Left lung (tissue), 10 donors: Measurements from ENCODE around the gene KPNA2. TPM values are rescaled to one million over a fixed set of nuclear protein-coding genes. Genes with fewer than 3 reads are reported as not detected.

Experiments used
- ATAC-seq: fragments of 200-7000 bp; cut with Tn5 transposase; one replicate; pipeline ENCODE4 v1.9.1; 2020; ENCODE audit warnings: moderate library complexity
- DNase-seq, 4 donors: peaks; one replicate each; pipeline ENCODE4 v3.0.0-alpha.2; 2013 to 2020
- H3K27ac ChIP-seq, 2 donors: fragments of 200-600 bp; sonication (generic) in 1 of 2; one replicate each; pipeline versions ENCODE4 v1.5.0 to v1.8.0; 2020 to 2021
- H3K27me3 ChIP-seq, 2 donors: fragments of 200-600 bp; sonication (generic) in 1 of 2; one replicate each; pipeline versions ENCODE4 v1.5.0 to v1.8.0; 2020 to 2021
- H3K36me3 ChIP-seq, 2 donors: fragments of 200-600 bp; sonication (generic) in 1 of 2; one replicate each; pipeline versions ENCODE4 v1.5.0 to v1.8.0; 2020 to 2021
- H3K4me1 ChIP-seq, 2 donors: fragments of 200-600 bp; one replicate each; pipeline ENCODE4 v1.8.0; 2021
- H3K4me3 ChIP-seq, 2 donors: fragments of 200-600 bp; sonication (generic) in 1 of 2; one replicate each; pipeline versions ENCODE4 v1.5.0 to v1.8.0; 2020 to 2021; ENCODE audit warnings: mild to moderate bottlenecking in 1 of 2
- H3K9me3 ChIP-seq, 2 donors: fragments of 200-600 bp; sonication (generic) in 1 of 2; one replicate each; pipeline versions ENCODE4 v1.5.0 to v1.8.0; 2020 to 2021
- CTCF ChIP-seq, 2 donors: fragments of 200-600 bp; sonication (generic) in 1 of 2; IDR thresholded peaks; one replicate each; pipeline versions ENCODE4 v1.5.0 to v1.8.0; 2021; ENCODE audit warnings: antibody characterized with exemption in 2 of 2
- intact Hi-C, 2 donors: fragments of 100-400 bp; cut with DNase I; formaldehyde crosslinking; loops; one replicate each; pipeline versions ENCODE4 v1.11.2 to v1.14.2; 2022
- polyA plus RNA-seq, 6 donors: library from polyadenylated mRNA; unstranded; fragments of 120-200 nt; gene quantifications; one replicate each; pipeline ENCODE4 v1.2.1, GENCODE V29; 2013; ENCODE audit not compliant: insufficient read length in 6 of 6
- total RNA-seq, 2 donors: library from RNA; stranded (reverse); fragmentation: NEBNext Ultra II Directional; extraction: Animal tissue kit (Norgen Biotek cat#: 25700); gene quantifications; one replicate each; pipeline ENCODE4 v1.2.1, GENCODE V29; 2021
- donor health status: DM: no; HTN: yes; CAD: no.
- donor health status: DM: no; HTN: no; CAD: no.

KPNA2 gene
- total and polyA plus RNA-seq, 8 donors = 41.1 to 151 (median 72.3) TPM

- intact Hi-C loops = no loop called here
- Histone ChIP-seq H3K4me1 (peaks cover 9 to 25% of the 10 kb centered on the region in 2 donors), H3K27me3 (peaks cover 0 to 25% of the 10 kb centered on the region in 2 donors), H3K9me3 (no peaks in the 10 kb centered on the region), H3K4me3 (no peak overlapping the region), H3K27ac (no peak overlapping the region), H3K36me3 (no peaks in the 10 kb centered on the region)
- ATAC-seq = no peak
- DNase-seq = no peak
- no peak for TF ChIP-seq CTCF (IDR thresholded peaks at IDR 0.05)
Measured at GRCh38 chr17:67998466-67998865, 37.1 kb upstream of the KPNA2 start.

- ATAC-seq (peak; percentile 30), DNase-seq (no peak)
- TF ChIP-seq CTCF (IDR thresholded peaks at IDR 0.05) = no peak
- peaks cover 9 to 24% of the 10 kb centered on the region in 2 donors for H3K4me1 ChIP-seq
- intact Hi-C loops = no loop called here
- H3K27me3 ChIP-seq = peaks cover 0 to 25% of the 10 kb centered on the region in 2 donors
- H3K9me3 ChIP-seq = no peaks in the 10 kb centered on the region
- H3K36me3 ChIP-seq = no peaks in the 10 kb centered on the region
- no peak overlapping the region for H3K27ac ChIP-seq
- no peak overlapping the region for H3K4me3 ChIP-seq
Measured at GRCh38 chr17:67999291-67999911, 36.1 kb upstream of the KPNA2 start.

- no peak for ATAC-seq
- Histone ChIP-seq H3K4me3 (no peak overlapping the region), H3K36me3 (no peaks in the 10 kb centered on the region), H3K27ac (no peak overlapping the region), H3K4me1 (no peaks in the 10 kb centered on the region), H3K27me3 (no peaks in the 10 kb centered on the region), H3K9me3 (no peaks in the 10 kb centered on the region)
- no peak for TF ChIP-seq CTCF (IDR thresholded peaks at IDR 0.05)
- DNase-seq = no peak
- intact Hi-C loops = no loop called here
Measured at GRCh38 chr17:68004201-68004600, 31.3 kb upstream of the KPNA2 start.

- Histone ChIP-seq H3K36me3 (no peaks in the 10 kb centered on the region), H3K4me3 (no peak overlapping the region), H3K27ac (no peak overlapping the region), H3K4me1 (peaks cover 0 to 7% of the 10 kb centered on the region in 2 donors), H3K27me3 (no peaks in the 10 kb centered on the region), H3K9me3 (no peaks in the 10 kb centered on the region)
- no peak for TF ChIP-seq CTCF (IDR thresholded peaks at IDR 0.05)
- intact Hi-C loops = no loop called here
- no peak for DNase-seq
- ATAC-seq = no peak
Measured at GRCh38 chr17:68006797-68007196, 28.7 kb upstream of the KPNA2 start.

- no peaks in the 10 kb centered on the region for H3K36me3 ChIP-seq
- no peak overlapping the region for H3K4me3 ChIP-seq
- H3K4me1 ChIP-seq = peaks cover 0 to 7% of the 10 kb centered on the region in 2 donors
- H3K27ac ChIP-seq = no peak overlapping the region
- intact Hi-C loops = no loop called here
- no peaks in the 10 kb centered on the region for H3K27me3 ChIP-seq
- DNase-seq = peak in 3 of 4 donors; percentile 26 to 91 (median 55)
- TF ChIP-seq CTCF (IDR thresholded peaks at IDR 0.05) = peak; percentile 54 to 81
- no peaks in the 10 kb centered on the region for H3K9me3 ChIP-seq
- ATAC-seq = peak; percentile 95
Measured at GRCh38 chr17:68011199-68011665, 24.3 kb upstream of the KPNA2 start.
